H1 (cell line): ENCODE data around the gene MRE11. TPM values are rescaled to one million over a fixed set of nuclear protein-coding genes. Genes with fewer than 3 reads are reported as not detected.

Experiments
- CTCF ChIA-PET: fragments of 300-600 bp; sonication (Branson Sonifier 250); formaldehyde crosslinking; loops from one replicate; lab custom pipeline; 2021; ENCODE audit not compliant: partially characterized antibody; lab: Charles Lee
- POLR2A ChIA-PET: fragments of 300-600 bp; sonication (Branson Sonifier 250); formaldehyde crosslinking; loops from one replicate; lab custom pipeline; 2021; ENCODE audit warnings: inconsistent platforms; ENCODE audit not compliant: partially characterized antibody; lab: Charles Lee
- DNase-seq, 2 experiments: peaks; one replicate each; pipeline versions ENCODE4 v3.0.0 to v3.0.0-alpha.2; 2010 to 2022; ENCODE audit warnings: low spot score in 2 of 2, low read depth in 1 of 2, mixed read lengths in 1 of 2
- FAIRE-seq: peaks from 2 replicates; lab custom pipeline; 2011; peaks lifted over from hg19 to GRCh38; lab: Jason Lieb, UNC
- H2AFZ ChIP-seq: 2 replicates; pipeline ENCODE4 v1.8.1; 2012; ENCODE audit warnings: low read length, inconsistent platforms
- H2AK5ac ChIP-seq: 2 replicates; pipeline ENCODE4 v1.6.1; 2013; ENCODE audit warnings: low read depth, low read length
- H2BK120ac ChIP-seq: replicated peaks from 2 replicates; pipeline ENCODE3; 2013; ENCODE audit warnings: low read depth, low read length, inconsistent platforms
- H2BK12ac ChIP-seq: 2 replicates; pipeline ENCODE4 v1.6.1; 2013; ENCODE audit warnings: low read depth, low read length
- H2BK15ac ChIP-seq: 2 replicates; pipeline ENCODE4 v1.6.1; 2013; ENCODE audit warnings: low read length
- H2BK20ac ChIP-seq: 2 replicates; pipeline ENCODE4 v1.6.1; 2013; ENCODE audit warnings: low read length
- H2BK5ac ChIP-seq: 2 replicates; pipeline ENCODE4 v1.6.1; 2013; ENCODE audit warnings: low read depth, low read length
- H3K14ac ChIP-seq: 2 replicates; pipeline ENCODE4 v1.6.1; 2013; ENCODE audit warnings: inconsistent platforms; ENCODE audit not compliant: insufficient read length
- H3K18ac ChIP-seq: 2 replicates; pipeline ENCODE4 v1.6.1; 2013; ENCODE audit warnings: low read length; ENCODE audit errors: extremely low read depth
- H3K23ac ChIP-seq: 2 replicates; pipeline ENCODE4 v1.6.1; 2013; ENCODE audit warnings: inconsistent platforms; ENCODE audit not compliant: insufficient read length
- H3K23me2 ChIP-seq: 2 replicates; pipeline ENCODE4 v1.6.1; 2013; ENCODE audit warnings: low read depth, low read length
- H3K27ac ChIP-seq: 2 replicates; pipeline ENCODE4 v1.6.1; 2011; ENCODE audit warnings: low read depth, low read length, inconsistent platforms
- H3K27me3 ChIP-seq, 4 experiments: replicated peaks in 1 of 4; 1 replicate in 1 of 4; 2 replicates in 3 of 4; pipeline versions ENCODE4 v1.6.1 to v1.8.1; 2011 to 2013; ENCODE audit warnings: low read length in 3 of 4, mild to moderate bottlenecking in 3 of 4, inconsistent platforms in 2 of 4, mixed read lengths in 2 of 4, moderate library complexity in 1 of 4; ENCODE audit not compliant: control insufficient read depth in 3 of 4, insufficient read depth in 3 of 4; ENCODE audit errors: extremely low read depth in 1 of 4
- H3K36me3 ChIP-seq, 4 experiments: 2 replicates each; pipeline versions ENCODE4 v1.6.1 to v1.8.1; 2011 to 2013; ENCODE audit warnings: mild to moderate bottlenecking in 4 of 4, low read length in 3 of 4, moderate library complexity in 2 of 4, control low read depth in 1 of 4, inconsistent platforms in 1 of 4; ENCODE audit not compliant: insufficient read depth in 4 of 4, control insufficient read depth in 2 of 4
- H3K4ac ChIP-seq: replicated peaks from 2 replicates; pipeline ENCODE3; 2013; ENCODE audit warnings: low read length, low read depth, mixed read lengths, inconsistent platforms; ENCODE audit not compliant: insufficient read length
- H3K4me1 ChIP-seq, 4 experiments: replicated peaks in 1 of 4; 1 replicate in 1 of 4; 2 replicates in 3 of 4; pipeline versions ENCODE4 v1.6.1 to v1.8.1; 2011 to 2013; ENCODE audit warnings: low read length in 3 of 4, inconsistent platforms in 2 of 4, mixed read lengths in 1 of 4; ENCODE audit not compliant: insufficient read depth in 4 of 4, control insufficient read depth in 3 of 4
- H3K4me2 ChIP-seq, 2 experiments: 2 replicates each; pipeline versions ENCODE4 v1.6.1 to v1.8.1; 2011 to 2013; ENCODE audit warnings: low read depth in 2 of 2, low read length in 2 of 2, control low read depth in 1 of 2, inconsistent platforms in 1 of 2, mild to moderate bottlenecking in 1 of 2; ENCODE audit not compliant: insufficient read depth in 1 of 2
- H3K4me3 ChIP-seq, 4 experiments: fragments of 200-600, 300-600 bp in 1 of 4; sonication (generic), shearing (Covaris generic), sonication (Bioruptor Twin) in 1 of 4; 2 replicates each; pipeline versions ENCODE4 v1.5.1 to v1.8.1; 2011 to 2016; ENCODE audit warnings: low read length in 4 of 4, low read depth in 3 of 4, control low read depth in 2 of 4, inconsistent platforms in 2 of 4, mild to moderate bottlenecking in 2 of 4, mixed read lengths in 1 of 4, moderate library complexity in 1 of 4; ENCODE audit not compliant: insufficient read depth in 2 of 4; ENCODE audit errors: extremely low read depth in 1 of 4
- H3K56ac ChIP-seq: replicated peaks from 2 replicates; pipeline ENCODE3; 2013; ENCODE audit warnings: low read depth, mild to moderate bottlenecking, mixed read lengths, low read length, inconsistent platforms; ENCODE audit not compliant: insufficient read length
- H3K79me1 ChIP-seq: 2 replicates; pipeline ENCODE4 v1.6.1; 2013; ENCODE audit warnings: low read depth, low read length, control low read depth
- H3K79me2 ChIP-seq, 2 experiments: 2 replicates each; pipeline versions ENCODE4 v1.6.1 to v1.8.1; 2012 to 2013; ENCODE audit warnings: low read length in 2 of 2, mild to moderate bottlenecking in 2 of 2, inconsistent platforms in 1 of 2; ENCODE audit not compliant: insufficient read depth in 2 of 2, control insufficient read depth in 1 of 2
- H3K9ac ChIP-seq, 4 experiments: replicated peaks in 1 of 4; 1 replicate in 1 of 4; 2 replicates in 3 of 4; pipeline versions ENCODE4 v1.6.1 to v1.8.1; 2011 to 2013; ENCODE audit warnings: low read depth in 3 of 4, low read length in 3 of 4, control low read depth in 2 of 4, mild to moderate bottlenecking in 2 of 4, moderate library complexity in 2 of 4, inconsistent platforms in 1 of 4; ENCODE audit errors: extremely low read depth in 1 of 4
- H3K9me3 ChIP-seq, 2 experiments: 2 replicates each; pipeline versions ENCODE4 v1.6.1 to v1.8.1; 2012 to 2013; ENCODE audit warnings: mild to moderate bottlenecking in 2 of 2, moderate library complexity in 2 of 2, control low read depth in 1 of 2, inconsistent platforms in 1 of 2, low read depth in 1 of 2, low read length in 1 of 2, mixed read lengths in 1 of 2; ENCODE audit not compliant: insufficient read depth in 2 of 2
- H4K20me1 ChIP-seq, 2 experiments: replicated peaks in 1 of 2; 2 replicates each; pipeline versions ENCODE3 to v1.8.1; 2011 to 2013; ENCODE audit warnings: inconsistent platforms in 2 of 2, low read length in 2 of 2, mild to moderate bottlenecking in 1 of 2; ENCODE audit not compliant: insufficient read depth in 2 of 2, control insufficient read depth in 1 of 2
- H4K5ac ChIP-seq: 2 replicates; pipeline ENCODE4 v1.6.1; 2013; ENCODE audit warnings: low read length, low read depth, mixed read lengths, inconsistent platforms; ENCODE audit not compliant: insufficient read length
- H4K8ac ChIP-seq: 2 replicates; pipeline ENCODE4 v1.8.0; 2013; ENCODE audit warnings: mild to moderate bottlenecking, moderate library complexity, low read length, inconsistent platforms; ENCODE audit not compliant: insufficient read depth; ENCODE audit errors: extremely low read depth
- H4K91ac ChIP-seq: replicated peaks from 2 replicates; pipeline ENCODE3; 2013; ENCODE audit warnings: low read length, mixed read lengths, inconsistent platforms; ENCODE audit not compliant: insufficient read length
- CHD2 ChIP-seq: IDR thresholded peaks from 2 replicates; pipeline ENCODE4 v1.6.1; 2012; ENCODE audit warnings: low read length, improper control_type of control experiment
- GTF2F1 ChIP-seq: IDR thresholded peaks from 2 replicates; pipeline ENCODE4 v1.6.1; 2012; ENCODE audit warnings: low read depth, low read length, improper control_type of control experiment, borderline replicate concordance
- PHF8 ChIP-seq: fragments of 200-600 bp; sonication (generic); conservative IDR thresholded peaks from 2 replicates; pipeline ENCODE4 v1.7.1; 2012; ENCODE audit warnings: low read depth, mild to moderate bottlenecking, inconsistent platforms, low read length, moderate library complexity
- RNF2 ChIP-seq: fragments of 200-900, 300-1000 bp; sonication (generic); IDR thresholded peaks from 2 replicates; pipeline ENCODE4 v1.7.1; 2016; ENCODE audit warnings: borderline replicate concordance, low read depth, mild to moderate bottlenecking, antibody characterized with exemption, low read length; ENCODE audit not compliant: poor library complexity, severe bottlenecking; ENCODE audit errors: missing control alignments
- SP2 ChIP-seq: IDR thresholded peaks from 2 replicates; pipeline ENCODE4 v1.6.1; 2012; ENCODE audit warnings: mild to moderate bottlenecking, low read length, inconsistent platforms
- SP4 ChIP-seq: IDR thresholded peaks from 2 replicates; pipeline ENCODE4 v1.6.1; 2012; ENCODE audit warnings: low read length, inconsistent platforms
- polyA plus RNA-seq, 7 experiments: library from polyadenylated mRNA; depleted of rRNA in 3 of 7; stranded (reverse) in 5 of 7; unstranded in 2 of 7; fragments of >200 nt in 5 of 7; fragments of 200-250 nt in 2 of 7; gene quantifications; 1 replicate in 5 of 7; 2 replicates in 1 of 7; 4 replicates in 1 of 7; pipeline versions ENCODE4 v1.2.1 to v1.2.3, GENCODE V29; 2011 to 2013; ENCODE audit warnings: missing spikeins in 2 of 7, mixed read lengths in 2 of 7
- total RNA-seq: library from RNA; stranded (reverse); fragmentation: NEBNext Ultra II Directional; extraction: Animal tissue kit (Norgen Biotek cat#: 25700); gene quantifications from 2 replicates; pipeline ENCODE4 v1.2.1, GENCODE V29; 2021
- TF ChIP-seq, protein P1 (sequence below): IDR thresholded peaks from 2 replicates; pipeline ENCODE4 v1.6.1; 2012; ENCODE audit warnings: inconsistent platforms

The MRE11 gene
- total and polyA plus RNA-seq, 2 of the 8 experiments (the other 6 are each of a cell fraction or from before 2014, with no cell fraction given): 7.2 to 43.4 TPM

DNA sequence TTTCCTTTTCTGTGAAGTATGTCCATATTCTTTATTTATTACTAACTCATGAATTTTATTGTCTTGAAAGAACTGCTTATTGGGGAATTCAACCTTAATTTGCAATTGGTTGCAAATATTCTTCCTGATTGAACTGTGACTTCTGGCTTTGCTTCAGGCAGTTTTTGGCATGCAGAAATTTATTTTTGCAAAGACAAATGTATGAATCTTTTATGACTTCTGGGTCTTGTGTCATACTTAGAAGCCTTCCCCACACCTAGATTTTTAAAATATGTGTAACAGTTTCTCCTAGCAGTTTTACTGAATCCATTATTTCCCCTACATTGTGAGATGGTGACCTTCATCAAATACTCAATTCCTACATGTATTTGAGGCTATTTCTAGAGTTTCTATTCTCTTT is 12.3 kb downstream of the MRE11 start:
- no peaks in the 10 kb centered on the region for H3K9me3 ChIP-seq
- H4K20me1 ChIP-seq: peaks cover 0 to 1% of the 10 kb centered on the region in 2 experiments
- H3K79me2 ChIP-seq: no peaks in the 10 kb centered on the region
- no peaks in the 10 kb centered on the region for H3K23me2 ChIP-seq
- H2AK5ac ChIP-seq: no peak overlapping the region
- no peaks in the 10 kb centered on the region for H3K27me3 ChIP-seq
- no peak overlapping the region for H3K4ac ChIP-seq
- H3K23ac ChIP-seq: no peak overlapping the region
- H2BK12ac ChIP-seq: no peak overlapping the region
- ChIA-PET CTCF (no interaction called here), POLR2A (interaction anchor here (0.9 kb wide), 1 partner anchor 12 kb away, joined by 3 read pairs; the partner anchor contains the start of genes ANKRD49 and MRE11)
- no peak for TF ChIP-seq CHD2
- TF ChIP-seq SP2: no peak
- no peak for TF ChIP-seq PHF8
- TF ChIP-seq SP4: no peak
- TF ChIP-seq, protein P1, sequence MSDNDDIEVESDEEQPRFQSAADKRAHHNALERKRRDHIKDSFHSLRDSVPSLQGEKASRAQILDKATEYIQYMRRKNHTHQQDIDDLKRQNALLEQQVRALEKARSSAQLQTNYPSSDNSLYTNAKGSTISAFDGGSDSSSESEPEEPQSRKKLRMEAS: no peak
- TF ChIP-seq GTF2F1: no peak
- TF ChIP-seq RNF2: no peak
- no peaks in the 10 kb centered on the region for H3K4me1 ChIP-seq
- H3K27ac ChIP-seq: no peak overlapping the region
- H3K36me3 ChIP-seq: peaks cover 2 to 63% (median 23%) of the 10 kb centered on the region in 4 experiments; a peak in 7 of 8 replicates
- H3K4me3 ChIP-seq: no peak overlapping the region
- H2AFZ ChIP-seq: no peak overlapping the region
- FAIRE-seq (no peak), DNase-seq (no peak)
- no peak overlapping the region for H3K18ac ChIP-seq
- H2BK15ac ChIP-seq: no peak overlapping the region
- H3K4me2 ChIP-seq: no peak overlapping the region
- no peak overlapping the region for H4K8ac ChIP-seq
- no peak overlapping the region for H3K56ac ChIP-seq
- no peak overlapping the region for H3K9ac ChIP-seq
- no peak overlapping the region for H2BK5ac ChIP-seq
- no peak overlapping the region for H4K91ac ChIP-seq
- H3K14ac ChIP-seq: no peak overlapping the region
- H2BK120ac ChIP-seq: no peak overlapping the region
- no peak overlapping the region for H4K5ac ChIP-seq
- H3K79me1 ChIP-seq: no peaks in the 10 kb centered on the region
- no peak overlapping the region for H2BK20ac ChIP-seq
